Suprapubic skin (tissue), 4 donors: ENCODE measurements around the gene LDB2.

ENCODE experiments used
- CTCF ChIP-seq, 2 donors: fragments of 200-600 bp in 1 of 2; fragments of 450-650 bp in 1 of 2; sonication (generic) in 1 of 2; IDR thresholded peaks; one replicate each; pipeline ENCODE4 v1.5.1; 2016 to 2019; ENCODE audit warnings: antibody characterized with exemption in 2 of 2, mild to moderate bottlenecking in 1 of 2, moderate library complexity in 1 of 2
- EP300 ChIP-seq: sonication (generic); formaldehyde crosslinking; IDR thresholded peaks from one replicate; pipeline ENCODE4 v1.6.1; 2017; ENCODE audit warnings: antibody characterized with exemption
- POLR2A ChIP-seq, 2 donors: fragments of 450-650 bp; IDR thresholded peaks; one replicate each; pipeline ENCODE4 v1.6.1; 2017; ENCODE audit warnings: antibody characterized with exemption in 2 of 2, mild to moderate bottlenecking in 2 of 2, moderate library complexity in 2 of 2
- POLR2AphosphoS5 ChIP-seq, 3 donors: sonication (generic); formaldehyde crosslinking; IDR thresholded peaks; one replicate each; pipeline ENCODE4 v1.6.1; 2017; ENCODE audit warnings: antibody characterized with exemption in 3 of 3

GRCh38 chr4:16757080-16757521 lies 141.3 kb downstream of the LDB2 start:
- TF ChIP-seq CTCF (IDR thresholded peaks at IDR 0.05) (no peak), POLR2AphosphoS5 (IDR thresholded peaks at IDR 0.05) (no peak), POLR2A (IDR thresholded peaks at IDR 0.05) (no peak), EP300 (no peak)
